ENCODE data around the gene KANSL3.

- TF ChIP-seq RAD21 (IDR thresholded peaks at IDR 0.05; ENCODE audit: low read depth) (no peak), TAF1 (IDR thresholded peaks at IDR 0.05; ENCODE audit: low read depth) (no peak), MAX (IDR thresholded peaks at IDR 0.05) (no peak), CREB1 (IDR thresholded peaks at IDR 0.05; ENCODE audit: low read depth) (no peak), USF1 (IDR thresholded peaks at IDR 0.05) (no peak), ZBTB7A (IDR thresholded peaks at IDR 0.05; ENCODE audit: low read depth) (no peak)
These were observed 11.2 kb upstream of the KANSL3 start for GRCh38 chr2:96649342-96649741.
